IPS DF 19.7 (cell line): Measurements from ENCODE around the gene RAC3.

Source experiments
- DNase-seq: peaks from one replicate; pipeline ENCODE4 v3.0.0-alpha.2; 2013; ENCODE audit warnings: low read depth, low spot score

Gene RAC3

GRCh38 chr17:82076018-82076784 lies 44.7 kb downstream of the RAC3 start:
- no peak for DNase-seq

GRCh38 chr17:82076785-82077591 lies 45.5 kb downstream of the RAC3 start:
- DNase-seq, result no peak

DNA sequence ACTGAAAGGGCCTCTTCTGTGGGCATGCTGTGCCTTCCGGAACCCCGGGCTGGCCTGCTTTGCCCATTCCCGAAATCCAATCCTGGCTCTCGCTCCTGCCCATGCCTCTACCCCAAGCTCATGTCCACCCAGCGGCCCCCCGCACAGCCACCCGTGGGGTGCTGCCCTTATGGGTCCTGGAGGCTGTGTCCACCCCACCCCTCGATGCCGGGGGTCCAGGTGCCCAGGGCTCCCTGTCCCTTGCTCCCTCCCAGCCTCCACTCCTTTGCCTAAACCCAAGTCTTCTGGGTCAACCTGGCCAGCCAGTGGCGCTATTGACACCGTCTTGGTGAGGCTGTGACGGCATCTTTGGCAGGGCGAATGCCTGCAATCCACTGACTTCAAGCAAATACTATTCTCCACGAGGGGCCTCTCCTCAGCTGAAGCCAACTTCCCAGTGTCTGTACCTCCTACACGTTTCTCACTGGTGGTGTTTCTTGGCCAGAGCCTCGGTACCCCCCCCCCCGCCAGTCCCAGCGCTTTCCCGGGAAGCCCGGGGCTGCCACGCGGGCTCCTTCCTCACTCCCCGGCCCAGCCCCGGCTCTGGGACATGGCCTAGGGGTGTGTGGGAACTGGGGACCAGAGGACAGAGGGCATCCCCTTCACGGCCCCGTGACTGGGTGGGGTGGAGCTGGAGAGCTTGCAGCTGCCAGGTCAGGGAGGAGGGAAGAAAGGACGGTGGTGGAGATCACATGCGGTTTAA lies 46.3 kb downstream of the RAC3 start:
- no peak for DNase-seq

DNA sequence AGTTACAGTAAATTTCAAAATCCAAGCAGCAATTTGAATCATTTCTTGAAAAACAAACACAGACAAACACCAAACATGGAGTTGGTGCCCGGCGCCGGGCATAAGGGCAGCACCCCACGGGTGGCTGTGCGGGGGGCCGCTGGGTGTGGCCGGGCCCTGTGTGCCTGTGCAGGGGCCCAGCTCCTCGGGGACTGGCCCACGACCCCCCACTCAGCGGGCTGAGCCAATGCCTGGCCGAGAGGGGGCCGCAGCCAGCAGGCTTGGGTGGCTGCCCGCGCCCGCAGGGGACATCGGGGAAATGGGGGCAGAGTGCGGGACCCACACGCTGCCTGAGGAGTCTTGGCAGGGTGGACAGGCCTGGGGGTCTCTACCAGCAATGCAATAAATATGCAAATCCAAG lies 47.0 kb downstream of the RAC3 start:
- no peak for DNase-seq

- no peak for DNase-seq
These were observed 47.7 kb downstream of the RAC3 start for GRCh38 chr17:82079001-82079677.

DNA sequence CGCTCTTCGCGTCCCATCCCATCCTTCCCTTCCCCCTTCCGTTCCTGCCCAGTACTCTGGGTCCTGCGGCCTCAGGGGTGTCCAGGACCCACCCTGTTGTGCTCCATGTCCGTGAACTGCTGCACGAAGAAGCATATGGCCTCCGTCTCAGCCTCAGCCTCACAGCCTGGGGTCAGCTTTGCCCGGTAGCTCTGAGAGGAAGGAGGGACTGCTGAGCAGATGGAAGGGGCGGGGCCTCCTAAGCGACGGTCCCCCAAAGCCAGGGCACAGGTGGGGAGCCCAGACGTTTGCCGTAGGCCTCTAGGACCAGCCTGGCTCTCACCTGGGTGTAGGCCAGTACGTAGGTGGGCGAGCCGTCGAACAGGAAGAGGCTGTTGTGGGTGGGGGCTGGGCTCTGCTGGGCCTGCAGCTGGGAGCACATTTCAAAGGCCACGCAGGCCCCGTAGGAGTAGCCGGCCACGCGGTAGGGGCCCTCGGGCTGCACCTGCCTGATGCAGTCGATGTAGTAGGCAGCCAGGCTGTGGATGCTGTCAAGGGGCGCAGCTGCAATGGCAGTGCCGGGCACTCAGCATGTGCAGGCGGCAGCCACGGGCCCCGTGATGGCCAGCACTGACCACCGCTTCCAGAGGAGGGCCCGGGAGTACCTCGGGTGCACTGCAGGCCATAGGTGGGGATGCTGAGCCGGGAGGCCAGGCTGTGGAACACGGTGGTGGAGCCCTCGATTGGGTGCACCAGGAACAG lies 48.7 kb downstream of the RAC3 start:
- DNase-seq, result no peak

GRCh38 chr17:82080789-82081464 lies 49.4 kb downstream of the RAC3 start:
- no peak for DNase-seq

GRCh38 chr17:82081546-82081945 lies 50.1 kb downstream of the RAC3 start:
- DNase-seq, result no peak

GRCh38 chr17:82081966-82082365 lies 50.5 kb downstream of the RAC3 start:
- no peak for DNase-seq

GRCh38 chr17:82082456-82082855 lies 51.0 kb downstream of the RAC3 start:
- no peak for DNase-seq

- no peak for DNase-seq
These were observed 51.5 kb downstream of the RAC3 start for GRCh38 chr17:82083009-82083408.
